Lower lobe of right lung (tissue), 2 donors: ENCODE data around the gene COPS3. TPM values are rescaled to one million over a fixed set of nuclear protein-coding genes. Genes with fewer than 3 reads are reported as not detected.
A peak's percentile ranks its signal among the peaks of the same experiment; 100 is the strongest.

Source experiments
- ATAC-seq, 2 donors: fragments of 200-7000 bp; cut with Tn5 transposase; one replicate each; pipeline ENCODE4 v1.9.1; 2020 to 2022; ENCODE audit warnings: mild to moderate bottlenecking in 2 of 2, moderate library complexity in 2 of 2
- DNase-seq: peaks from one replicate; pipeline ENCODE4 v3.0.0-alpha.2; 2020
- H3K27ac ChIP-seq: fragments of 200-600 bp; one replicate; pipeline ENCODE4 v1.8.0; 2022
- H3K27me3 ChIP-seq: fragments of 200-600 bp; one replicate; pipeline ENCODE4 v1.8.0; 2022; ENCODE audit warnings: low read depth
- H3K36me3 ChIP-seq: fragments of 200-600 bp; one replicate; pipeline ENCODE4 v1.8.0; 2022; ENCODE audit warnings: mild to moderate bottlenecking
- H3K4me1 ChIP-seq: fragments of 200-600 bp; one replicate; pipeline ENCODE4 v1.8.0; 2022
- H3K4me3 ChIP-seq: fragments of 200-600 bp; one replicate; pipeline ENCODE4 v1.8.0; 2022; ENCODE audit warnings: mild to moderate bottlenecking
- H3K9me3 ChIP-seq: fragments of 200-600 bp; one replicate; pipeline ENCODE4 v1.8.0; 2022
- intact Hi-C: fragments of 100-400 bp; cut with DNase I; formaldehyde crosslinking; loops from one replicate; pipeline ENCODE4 v1.11.0; 2022
- total RNA-seq: library from RNA; stranded (reverse); fragmentation: NEBNext Ultra II Directional; extraction: Animal tissue kit (Norgen Biotek cat#: 25700); gene quantifications from one replicate; pipeline ENCODE4 v1.2.1, GENCODE V29; 2021
- TF ChIP-seq, protein P1 (sequence below): fragments of 200-600 bp; IDR thresholded peaks from one replicate; pipeline ENCODE4 v1.8.0; 2022; ENCODE audit warnings: antibody characterized with exemption, mild to moderate bottlenecking
- donor health status: DM: no; HTN: yes; CAD: no; lungs with severe emphysema.

COPS3 gene
- total RNA-seq, 1 donor from 2014 or later, result 50.1 TPM

DNA sequence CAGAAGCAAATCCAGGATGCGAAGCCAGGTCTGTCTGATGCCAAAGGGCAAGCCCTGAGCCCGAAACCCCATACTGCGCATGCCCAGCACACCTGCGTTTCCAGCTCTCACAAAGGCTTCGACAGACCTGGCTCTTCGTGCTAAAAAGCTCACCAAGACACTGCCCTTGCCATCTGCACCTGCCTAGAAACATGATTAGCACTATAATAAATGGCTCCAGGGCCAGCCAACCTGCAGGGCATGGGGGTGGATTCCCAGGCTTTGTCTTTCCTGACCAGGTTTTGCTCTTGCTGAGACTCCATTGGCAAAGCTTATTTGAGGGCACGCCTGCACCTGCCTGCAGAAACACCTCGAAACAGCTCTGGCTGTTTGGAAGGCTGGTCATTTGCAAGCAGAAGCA lies 60.5 kb downstream of the COPS3 start:
- TF ChIP-seq, protein P1, sequence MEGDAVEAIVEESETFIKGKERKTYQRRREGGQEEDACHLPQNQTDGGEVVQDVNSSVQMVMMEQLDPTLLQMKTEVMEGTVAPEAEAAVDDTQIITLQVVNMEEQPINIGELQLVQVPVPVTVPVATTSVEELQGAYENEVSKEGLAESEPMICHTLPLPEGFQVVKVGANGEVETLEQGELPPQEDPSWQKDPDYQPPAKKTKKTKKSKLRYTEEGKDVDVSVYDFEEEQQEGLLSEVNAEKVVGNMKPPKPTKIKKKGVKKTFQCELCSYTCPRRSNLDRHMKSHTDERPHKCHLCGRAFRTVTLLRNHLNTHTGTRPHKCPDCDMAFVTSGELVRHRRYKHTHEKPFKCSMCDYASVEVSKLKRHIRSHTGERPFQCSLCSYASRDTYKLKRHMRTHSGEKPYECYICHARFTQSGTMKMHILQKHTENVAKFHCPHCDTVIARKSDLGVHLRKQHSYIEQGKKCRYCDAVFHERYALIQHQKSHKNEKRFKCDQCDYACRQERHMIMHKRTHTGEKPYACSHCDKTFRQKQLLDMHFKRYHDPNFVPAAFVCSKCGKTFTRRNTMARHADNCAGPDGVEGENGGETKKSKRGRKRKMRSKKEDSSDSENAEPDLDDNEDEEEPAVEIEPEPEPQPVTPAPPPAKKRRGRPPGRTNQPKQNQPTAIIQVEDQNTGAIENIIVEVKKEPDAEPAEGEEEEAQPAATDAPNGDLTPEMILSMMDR, result no peak
- no peaks in the 10 kb centered on the region for H3K9me3 ChIP-seq
- H3K4me1 ChIP-seq, result no peaks in the 10 kb centered on the region
- no peaks in the 10 kb centered on the region for H3K27me3 ChIP-seq
- H3K27ac ChIP-seq, result no peak overlapping the region
- H3K36me3 ChIP-seq, result peaks cover 100% of the 10 kb centered on the region
- peak; percentile 15 for DNase-seq
- no peak for ATAC-seq
- intact Hi-C loops, result no loop called here
- H3K4me3 ChIP-seq, result no peak overlapping the region

DNA sequence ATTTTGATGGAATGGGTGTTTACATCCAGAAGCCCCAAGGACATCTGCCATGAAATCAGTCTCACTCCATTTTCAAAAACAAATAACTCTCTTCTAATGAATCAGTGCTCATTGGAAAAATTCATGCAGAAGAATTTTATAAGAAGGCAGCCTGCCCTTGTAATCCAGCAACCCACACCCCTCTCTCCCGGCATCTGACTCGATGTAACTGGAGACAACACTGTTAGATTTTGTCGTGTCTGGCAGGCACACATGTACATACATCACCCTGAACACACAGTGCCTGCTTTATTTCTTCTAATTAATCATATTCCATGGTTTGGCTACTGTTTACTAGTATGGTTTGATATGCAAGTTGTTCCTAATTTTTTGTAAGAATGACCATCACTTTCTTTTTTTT lies 63.1 kb downstream of the COPS3 start:
- ATAC-seq (no peak), DNase-seq (no peak)
- no peak overlapping the region for H3K4me3 ChIP-seq
- no peaks in the 10 kb centered on the region for H3K4me1 ChIP-seq
- TF ChIP-seq, protein P1, result no peak
- intact Hi-C loops, result no loop called here
- no peaks in the 10 kb centered on the region for H3K27me3 ChIP-seq
- peaks cover 100% of the 10 kb centered on the region for H3K36me3 ChIP-seq
- no peak overlapping the region for H3K27ac ChIP-seq
- no peaks in the 10 kb centered on the region for H3K9me3 ChIP-seq

DNA sequence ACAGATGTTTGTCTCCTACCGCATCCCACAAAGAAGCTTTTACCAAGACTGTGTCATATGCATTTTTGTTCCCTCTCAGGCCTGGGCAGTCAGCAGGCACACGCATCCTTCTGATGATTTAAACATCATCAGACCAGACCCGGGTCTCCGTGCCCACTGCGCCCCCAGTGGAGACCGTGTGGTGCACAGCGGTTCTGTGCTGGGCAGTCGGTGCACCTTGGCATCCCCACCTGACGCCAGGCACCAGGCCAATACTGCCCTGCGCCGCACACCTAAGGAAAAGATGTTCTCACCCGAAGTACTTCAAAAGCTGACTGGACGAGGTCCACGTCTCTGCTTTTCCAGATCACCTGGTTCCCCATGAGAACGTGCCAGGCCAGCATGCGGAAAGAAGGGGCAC lies 64.3 kb downstream of the COPS3 start:
- no peak for DNase-seq
- TF ChIP-seq, protein P1, result no peak
- no peak overlapping the region for H3K4me3 ChIP-seq
- no peaks in the 10 kb centered on the region for H3K4me1 ChIP-seq
- intact Hi-C loops, result no loop called here
- H3K27ac ChIP-seq, result no peak overlapping the region
- no peaks in the 10 kb centered on the region for H3K9me3 ChIP-seq
- H3K36me3 ChIP-seq, result peaks cover 100% of the 10 kb centered on the region
- H3K27me3 ChIP-seq, result no peaks in the 10 kb centered on the region
- no peak for ATAC-seq

DNA sequence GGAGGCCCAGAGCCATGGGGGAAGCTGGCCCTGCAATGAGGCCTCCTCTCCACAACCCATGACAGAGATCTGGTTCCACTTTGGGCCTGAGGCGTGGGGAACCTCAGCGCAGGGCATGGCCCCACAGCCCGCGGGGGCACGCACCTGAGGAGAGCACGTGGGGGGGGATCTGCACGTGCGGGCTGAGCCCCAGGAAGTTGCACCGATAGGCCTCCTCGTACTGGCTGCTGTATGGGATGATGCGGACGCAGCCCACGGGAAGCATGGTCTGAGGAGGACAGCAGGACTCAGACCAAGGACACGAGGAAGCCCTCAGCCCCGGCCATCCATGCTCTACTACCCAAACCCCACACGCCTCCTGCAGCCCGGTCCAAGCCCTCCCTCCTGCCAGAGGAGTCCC lies 64.8 kb downstream of the COPS3 start:
- Histone ChIP-seq H3K4me1 (no peaks in the 10 kb centered on the region), H3K27ac (no peak overlapping the region), H3K4me3 (no peak overlapping the region), H3K27me3 (no peaks in the 10 kb centered on the region), H3K36me3 (peaks cover 100% of the 10 kb centered on the region), H3K9me3 (no peaks in the 10 kb centered on the region)
- DNase-seq (no peak), ATAC-seq (peak in 1 of 2 donors; percentile 3)
- TF ChIP-seq, protein P1, result no peak
- intact Hi-C loops, result no loop called here

DNA sequence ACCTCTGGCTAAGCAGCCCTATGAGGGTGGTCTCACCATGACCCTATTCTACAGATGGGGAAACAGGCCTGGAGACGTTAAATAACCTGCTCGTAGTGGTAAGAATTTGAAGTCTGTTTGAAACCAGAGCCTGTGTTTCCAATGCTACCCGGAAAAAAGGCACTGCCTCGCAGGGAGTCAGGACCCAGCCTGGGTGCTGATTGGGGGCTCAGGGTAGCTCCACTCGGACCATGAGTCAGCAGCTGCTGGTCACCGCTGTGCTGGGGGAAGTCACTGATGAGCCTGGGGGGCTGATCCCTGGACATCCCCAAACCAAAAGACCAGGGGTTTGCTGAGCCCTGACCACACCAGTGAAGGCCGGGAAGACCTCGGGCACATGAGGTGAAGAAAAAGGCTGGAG lies 65.5 kb downstream of the COPS3 start:
- peaks cover 99% of the 10 kb centered on the region for H3K36me3 ChIP-seq
- intact Hi-C loops, result no loop called here
- ATAC-seq, result no peak
- no peak overlapping the region for H3K4me3 ChIP-seq
- H3K27ac ChIP-seq, result no peak overlapping the region
- no peaks in the 10 kb centered on the region for H3K9me3 ChIP-seq
- no peaks in the 10 kb centered on the region for H3K27me3 ChIP-seq
- TF ChIP-seq, protein P1, result no peak
- H3K4me1 ChIP-seq, result no peaks in the 10 kb centered on the region
- DNase-seq, result no peak
